MV-4-11 (cell line): ENCODE data around the gene ZNF761.
"Not testable (repeated sequence)": the region's sequence is repeated elsewhere in the genome, so short reads cannot be mapped to it uniquely, and the experiment has no call there.

Source experiments
- DNase-seq: peaks from one replicate; lab custom pipeline; 2025; lab: John Stamatoyannopoulos, UW

The ZNF761 gene

GRCh38 chr19:53431399-53432087 is at the start of gene ZNF761:
ZNF761 (plus strand) TSS chr19:53431984; CDS start chr19:53447269, 15,285 bp downstream.
- DNase-seq: peak; percentile 89

GRCh38 chr19:53388168-53388567 is 43.6 kb upstream of the ZNF761 start:
- DNase-seq: no peak

DNA sequence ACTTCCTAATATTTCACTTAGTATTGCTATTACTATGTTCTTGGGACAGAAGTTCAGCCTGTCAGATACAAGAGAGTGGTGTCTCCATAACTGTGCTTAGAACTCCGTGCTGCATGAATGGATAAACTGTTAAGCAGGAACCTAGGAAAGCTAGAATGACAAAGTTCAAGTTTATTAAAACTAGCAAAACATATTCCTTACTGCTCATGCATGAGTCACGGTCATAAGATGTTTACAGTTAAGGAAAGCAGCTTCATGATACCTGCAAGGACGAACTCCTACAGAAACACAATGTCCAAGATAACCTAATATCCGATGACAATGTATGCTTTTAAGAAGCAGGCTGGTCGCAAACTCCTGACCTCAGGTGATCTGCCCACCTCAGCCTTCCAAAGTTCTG is 42.9 kb upstream of the ZNF761 start:
- DNase-seq: no peak

DNA sequence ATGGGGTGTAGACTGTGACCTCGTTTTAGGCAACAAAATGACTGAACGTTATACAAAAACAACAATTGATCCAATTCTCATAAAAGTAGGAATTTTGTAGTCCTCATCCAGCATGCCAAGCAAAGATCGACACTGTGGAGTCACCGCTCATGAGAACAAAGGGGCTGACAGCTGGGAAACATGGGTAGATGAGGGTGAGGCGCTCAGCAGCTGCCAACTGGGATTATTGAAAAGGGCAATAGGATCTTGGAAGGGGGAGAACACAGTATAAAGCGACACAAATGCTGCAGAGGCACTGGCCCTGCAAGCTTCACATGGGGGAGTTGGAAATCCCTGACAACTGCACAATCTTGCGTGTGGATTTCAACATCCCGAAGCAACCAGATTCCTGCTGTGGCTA is 42.2 kb upstream of the ZNF761 start:
- no peak for DNase-seq

DNA sequence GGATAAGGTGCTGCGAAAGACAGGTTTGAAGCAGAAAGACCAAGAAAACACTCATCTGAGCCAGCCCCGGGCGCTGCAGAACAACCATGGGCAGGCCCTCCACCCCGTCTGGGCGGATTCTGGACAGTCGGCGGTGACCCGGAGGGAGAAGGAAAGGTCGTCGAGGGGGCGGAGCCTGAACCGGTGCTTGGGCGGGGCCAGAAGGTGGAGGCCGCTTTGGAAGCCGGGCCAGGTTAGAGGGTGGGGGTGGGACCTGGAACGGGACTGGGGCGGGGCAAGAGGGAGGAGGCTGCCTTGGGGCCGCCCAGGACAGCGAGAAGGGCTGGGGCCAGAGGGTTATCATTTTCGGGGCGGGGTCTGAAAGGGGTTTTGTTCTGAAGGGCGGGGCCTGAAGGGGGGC is 41.8 kb upstream of the ZNF761 start:
- DNase-seq: no peak

- DNase-seq: no peak
These were observed 37.2 kb upstream of the ZNF761 start for GRCh38 chr19:53394522-53394973.

DNA sequence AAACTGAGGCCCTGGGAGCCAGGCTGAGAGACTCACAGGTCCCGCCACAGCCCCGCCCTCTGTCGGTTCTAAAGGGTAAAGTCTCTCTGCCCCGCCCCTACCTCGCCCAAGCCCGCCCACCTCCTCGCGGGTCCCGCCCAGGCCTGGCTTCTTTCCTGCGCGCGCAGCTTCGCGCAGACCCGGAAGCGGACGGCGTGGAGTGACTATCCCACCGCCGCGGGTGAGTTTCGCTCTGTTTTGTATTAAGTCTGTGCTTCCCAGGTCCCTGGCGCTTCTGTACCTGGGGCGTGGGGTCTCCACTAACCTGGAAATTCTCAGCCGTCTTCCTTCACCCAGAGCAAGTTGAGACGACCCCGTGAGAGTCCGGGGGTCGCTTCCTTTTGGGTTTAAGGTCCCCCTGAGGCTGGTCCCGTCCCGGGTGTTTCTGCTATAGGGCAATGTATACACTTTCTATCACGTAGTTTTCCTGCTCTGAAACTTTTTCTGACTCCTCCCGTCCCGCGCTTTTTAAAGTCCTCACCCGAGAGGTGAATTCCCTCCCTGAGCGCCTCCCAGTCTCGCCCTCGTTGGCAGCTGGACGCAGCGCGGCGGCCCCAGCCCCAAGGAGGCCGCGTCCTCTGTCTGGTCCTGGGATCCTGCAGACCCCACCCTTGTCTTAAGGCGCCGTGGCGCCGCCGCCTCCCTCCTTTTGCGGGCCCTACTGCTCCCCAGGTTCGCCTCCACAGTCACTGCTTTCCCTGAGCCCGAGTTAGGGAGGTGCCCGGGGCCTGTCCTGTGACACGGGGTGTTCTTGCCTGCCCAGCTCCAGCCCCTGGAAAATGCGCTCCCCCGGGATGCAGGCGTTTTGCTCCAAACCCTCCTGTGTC is 36.6 kb upstream of the ZNF761 start, which contains the start of gene ZNF765:
TSS of gene ZNF765 (plus strand) at position 176 of the 866 bp plus-strand sequence. CDS start 2,867 bp downstream, outside the sequence.
- peak; percentile 86 for DNase-seq

DNA sequence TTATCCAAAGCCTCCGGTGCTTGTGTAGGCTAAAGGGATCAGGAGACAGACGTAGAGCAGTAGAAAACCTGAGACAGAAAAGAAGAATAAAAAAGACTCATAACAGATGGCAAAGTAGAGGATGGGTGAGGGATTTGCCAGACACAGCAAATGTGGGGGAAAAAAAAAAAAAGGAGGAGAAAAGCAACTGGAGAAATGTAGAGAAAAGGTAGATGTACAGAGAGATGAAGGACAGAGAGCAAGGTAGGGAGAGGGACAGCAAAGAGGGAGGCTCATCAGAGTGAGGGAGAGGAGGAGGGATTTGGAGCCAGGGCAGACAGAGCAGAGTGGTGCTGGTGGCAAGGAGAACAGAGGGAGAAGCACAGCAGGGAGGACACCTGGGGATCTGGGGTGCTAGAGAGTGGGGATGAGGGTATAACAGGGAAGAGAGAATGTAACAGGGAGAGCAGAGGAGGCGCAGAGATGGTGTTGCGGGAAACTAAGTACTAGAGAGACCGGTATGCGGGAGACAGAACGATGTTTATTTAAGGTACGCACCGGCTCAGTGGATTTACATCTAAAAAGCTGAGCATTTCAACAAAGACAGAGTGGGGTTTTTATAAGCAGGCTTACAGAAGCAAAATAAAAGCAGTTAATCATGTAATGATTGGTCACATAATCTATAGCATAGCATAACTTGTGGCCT is 35.8 kb upstream of the ZNF761 start:
- DNase-seq: not testable (repeated sequence)

DNA sequence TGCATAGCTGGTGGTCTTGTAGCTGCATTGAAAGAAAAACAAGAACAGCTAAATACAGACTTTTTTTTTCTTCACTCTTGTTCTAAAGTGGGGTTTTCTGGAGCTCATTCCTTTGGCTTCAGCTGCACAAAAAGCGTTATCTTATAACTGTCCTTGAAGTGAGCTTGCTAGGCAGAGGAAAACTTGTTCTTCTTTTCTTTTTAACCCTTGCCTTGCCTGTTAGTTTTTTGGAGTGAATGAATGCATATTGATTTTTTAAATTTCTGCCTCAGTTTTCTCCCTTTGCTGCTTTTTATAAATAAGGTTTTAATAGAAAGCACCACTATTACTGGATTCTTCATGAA is 35.3 kb upstream of the ZNF761 start:
- DNase-seq: no peak

GRCh38 chr19:53397918-53398317 is 33.9 kb upstream of the ZNF761 start:
- DNase-seq: not testable (repeated sequence)

DNA sequence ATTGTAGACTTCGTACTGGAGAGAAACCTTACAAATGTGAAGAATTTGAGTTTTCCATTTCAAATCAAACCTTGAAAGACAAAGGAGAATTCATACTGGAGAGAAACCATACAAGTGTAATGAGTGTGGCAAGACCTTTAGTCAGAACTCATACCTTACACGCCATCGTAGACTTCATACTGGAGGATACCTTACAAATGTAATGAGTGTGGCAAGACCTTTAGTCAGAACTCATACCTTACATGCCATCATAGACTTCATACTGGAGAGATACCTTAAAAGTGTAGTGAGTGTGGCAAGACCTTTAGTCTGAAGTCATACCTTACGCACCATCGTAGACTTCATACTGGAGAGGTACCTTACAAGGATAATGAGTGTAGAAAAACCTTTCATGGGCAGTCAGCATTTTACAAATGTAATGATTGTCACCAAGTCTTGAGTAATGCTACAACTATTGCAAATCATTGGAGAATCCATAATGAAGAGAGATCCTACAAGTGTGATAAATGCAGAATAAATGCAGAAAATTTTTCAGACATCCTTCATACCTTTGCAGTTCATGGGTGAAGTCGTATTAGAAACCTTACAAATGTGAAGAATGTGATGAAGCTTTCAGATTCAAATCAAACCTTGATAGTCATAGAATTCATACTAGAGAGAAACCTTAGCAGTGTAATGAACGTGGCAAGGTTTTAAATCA is 22.1 kb upstream of the ZNF761 start:
- DNase-seq: no peak

GRCh38 chr19:53420520-53421315 is 11.1 kb upstream of the ZNF761 start:
- not testable (repeated sequence) for DNase-seq

DNA sequence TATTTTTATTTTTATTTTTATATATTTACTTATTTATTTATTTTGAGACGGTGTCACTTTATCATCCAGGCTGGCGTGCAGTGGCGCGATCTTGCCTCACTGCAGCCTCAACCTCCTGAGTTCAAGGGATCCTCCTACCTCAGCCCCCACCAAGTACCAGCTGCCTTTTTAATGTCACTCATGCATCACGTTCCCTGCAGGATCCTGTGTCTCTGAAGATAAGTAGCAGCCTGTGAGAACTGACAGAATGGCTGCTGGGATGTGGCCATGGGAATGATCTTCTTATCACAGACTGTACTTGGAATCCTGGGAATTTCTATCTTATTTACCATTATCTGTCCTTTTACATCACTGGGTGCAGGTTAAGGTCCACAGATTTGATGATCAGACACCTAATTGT is 9.2 kb upstream of the ZNF761 start:
- DNase-seq: no peak

GRCh38 chr19:53423074-53423473 is 8.7 kb upstream of the ZNF761 start:
- DNase-seq: not testable (repeated sequence)

GRCh38 chr19:53423680-53424079 is 8.1 kb upstream of the ZNF761 start:
- DNase-seq: not testable (repeated sequence)

GRCh38 chr19:53424968-53425597 is 6.7 kb upstream of the ZNF761 start:
- no peak for DNase-seq

- no peak for DNase-seq
These were observed 391 bp downstream of the ZNF761 start for GRCh38 chr19:53432088-53432661.

DNA sequence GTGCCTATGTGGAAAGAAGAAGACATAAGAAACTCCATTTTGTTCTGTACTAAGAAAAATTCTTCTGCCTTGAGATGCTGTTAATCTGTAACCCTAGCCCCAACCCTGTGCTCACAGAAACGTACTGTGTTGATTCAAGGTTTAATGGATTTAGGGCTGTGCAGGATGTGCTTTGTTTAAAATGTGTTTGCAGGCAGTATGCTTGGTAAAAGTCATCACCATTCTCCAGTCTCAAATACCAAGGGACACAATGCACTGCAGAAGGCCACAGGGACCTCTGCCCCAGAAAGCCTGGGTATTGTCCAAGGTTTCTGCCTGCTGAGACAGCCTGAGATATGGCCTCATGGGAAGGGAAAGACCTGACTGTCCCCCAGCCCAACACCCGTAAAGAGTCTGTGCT is 12.0 kb downstream of the ZNF761 start:
- DNase-seq: not testable (repeated sequence)

DNA sequence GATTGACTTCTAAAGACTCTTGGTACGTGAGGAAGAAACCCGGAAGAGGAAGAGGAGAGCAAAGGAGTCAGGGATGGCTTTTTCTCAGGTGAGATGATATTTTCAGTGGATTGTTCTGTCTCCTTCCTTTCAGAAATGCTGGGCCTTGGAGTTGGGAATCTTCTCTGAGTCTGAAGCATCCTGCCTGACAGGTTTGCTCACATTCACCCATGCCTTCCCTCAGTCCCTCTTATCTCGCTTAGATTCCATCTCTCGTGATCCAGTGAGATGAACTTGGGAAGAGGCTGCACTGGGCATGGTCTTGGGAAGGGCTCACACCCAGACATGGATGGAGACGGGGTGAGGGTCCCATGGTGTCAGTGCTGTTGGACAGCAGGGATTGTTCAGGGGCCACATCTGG is 15.4 kb downstream of the ZNF761 start:
- DNase-seq: not testable (repeated sequence)

DNA sequence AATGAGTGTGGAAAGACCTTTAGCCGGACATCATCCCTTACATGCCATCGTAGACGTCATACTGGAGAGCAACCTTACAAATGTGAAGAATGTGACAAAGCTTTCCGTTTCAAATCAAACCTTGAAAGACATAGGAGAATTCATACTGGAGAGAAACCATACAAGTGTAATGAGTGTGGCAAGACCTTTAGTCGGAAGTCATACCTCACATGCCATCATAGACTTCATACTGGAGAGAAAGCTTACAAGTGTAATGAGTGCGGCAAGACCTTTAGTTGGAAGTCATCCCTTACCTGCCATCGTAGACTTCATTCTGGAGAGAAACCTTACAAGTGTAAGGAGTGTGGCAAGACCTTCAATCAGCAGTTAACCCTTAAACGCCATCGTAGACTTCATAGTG is 24.0 kb downstream of the ZNF761 start:
- DNase-seq: no peak
